Embryonic facial prominence (tissue), 1 donor: ENCODE measurements around the gene SMIM12.
"Not testable (repeated sequence)": the region's sequence is repeated elsewhere in the genome, so short reads cannot be mapped to it uniquely, and the experiment has no call there.

Source experiments
- DNase-seq: peaks from one replicate; pipeline ENCODE4 v3.0.0-alpha.2; 2016; ENCODE audit errors: extremely low spot score

Gene SMIM12

GRCh38 chr1:34844252-34844634 lies 15.3 kb downstream of the SMIM12 start:
- no peak for DNase-seq

GRCh38 chr1:34843392-34844251 lies 15.9 kb downstream of the SMIM12 start:
- no peak for DNase-seq

- DNase-seq, result no peak
These were observed 16.6 kb downstream of the SMIM12 start for GRCh38 chr1:34842952-34843371.

DNA sequence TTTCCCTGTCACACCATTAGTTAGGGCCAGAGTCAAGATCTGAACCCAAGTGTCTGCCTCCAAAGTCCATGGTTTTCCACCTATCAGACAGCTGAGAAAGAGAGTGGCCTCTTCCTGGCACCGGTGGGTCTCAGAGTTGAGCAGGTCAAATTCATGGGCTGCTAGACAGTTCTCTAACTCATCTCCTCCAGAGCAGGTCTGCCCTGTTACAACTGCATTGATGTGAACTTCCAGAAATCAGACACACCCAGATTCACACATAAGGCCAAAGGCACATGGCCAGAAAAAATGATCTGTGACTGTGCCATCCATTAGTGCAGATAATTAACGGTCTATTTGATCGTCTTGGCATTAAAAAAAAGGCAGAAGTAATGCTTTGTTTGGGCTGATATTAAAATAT lies 17.5 kb downstream of the SMIM12 start:
- DNase-seq, result no peak

DNA sequence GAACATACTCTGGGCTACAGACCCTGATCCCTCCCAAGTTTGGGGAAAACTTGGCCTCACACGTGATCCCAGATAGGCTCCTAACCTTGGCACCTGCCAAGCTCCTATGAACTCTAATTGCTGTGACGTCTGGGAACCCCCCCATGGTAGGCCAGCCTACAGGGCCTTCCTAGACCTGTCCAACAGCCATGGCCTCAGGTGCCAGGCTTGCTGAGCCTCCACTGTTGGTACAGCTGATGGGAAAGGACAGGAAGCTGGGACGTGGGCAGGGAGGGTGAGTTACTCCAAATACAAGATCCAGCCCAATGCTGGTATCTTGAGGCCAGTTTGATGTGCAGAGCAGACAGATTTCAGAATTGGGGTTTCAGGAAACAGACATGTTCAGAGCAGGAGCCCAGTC lies 19.1 kb downstream of the SMIM12 start:
- no peak for DNase-seq

DNA sequence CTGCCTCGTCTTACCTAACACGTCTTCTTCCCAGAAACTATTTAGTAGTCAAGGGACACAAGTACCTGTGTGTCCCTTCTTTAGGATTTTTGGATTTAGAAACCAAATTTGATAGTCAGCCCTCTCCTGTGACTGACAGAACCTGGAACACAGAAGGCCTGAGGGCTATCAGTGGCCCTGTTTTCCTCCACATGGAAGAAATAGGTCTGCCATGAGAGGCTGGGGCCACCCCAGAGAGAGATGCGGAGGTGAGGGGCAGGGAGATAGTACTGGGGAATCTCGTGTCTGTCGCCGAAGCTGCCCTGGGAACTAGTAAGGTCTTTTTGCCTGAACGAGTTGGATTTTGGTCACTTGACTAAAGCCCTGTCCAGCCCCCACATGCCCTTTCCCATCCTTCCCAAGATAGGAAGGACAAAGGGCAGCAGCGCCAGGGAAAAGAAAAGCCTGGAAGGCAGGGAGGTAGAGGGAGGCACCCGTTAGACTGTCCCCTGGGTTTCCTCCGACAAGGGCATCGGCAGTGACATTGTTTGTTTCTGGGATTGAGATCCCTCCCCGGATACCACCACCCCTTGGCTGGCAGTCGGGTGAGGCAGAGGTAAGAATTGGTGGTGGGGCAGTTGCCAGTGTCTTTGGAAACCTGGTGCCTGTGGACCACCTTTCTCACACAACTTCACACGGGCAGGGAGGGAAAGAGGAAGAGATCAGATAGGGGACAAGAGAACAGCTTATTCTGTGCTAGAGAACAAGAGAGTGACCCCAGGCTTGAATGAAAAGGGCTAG lies 19.8 kb downstream of the SMIM12 start:
- DNase-seq, result no peak

DNA sequence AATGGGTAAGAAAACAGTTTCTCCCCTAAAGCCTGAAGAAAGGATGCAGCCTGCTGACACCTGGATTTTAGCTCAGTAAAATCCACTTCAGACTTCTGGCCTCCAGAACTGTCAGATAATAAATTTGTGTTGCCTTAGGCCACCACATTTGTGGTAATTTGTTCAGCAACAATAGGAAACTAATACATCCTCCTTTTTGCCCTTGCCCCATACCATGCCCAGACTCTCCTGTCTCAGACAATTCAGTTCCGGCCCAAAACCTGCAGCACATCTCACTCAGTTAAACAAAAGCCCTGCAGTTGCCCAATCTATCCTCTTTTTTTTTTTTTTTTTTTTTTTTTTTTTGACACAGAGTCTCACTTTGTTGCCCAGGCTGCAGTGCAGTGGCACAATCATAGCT lies 25.8 kb downstream of the SMIM12 start:
- DNase-seq, result no peak

DNA sequence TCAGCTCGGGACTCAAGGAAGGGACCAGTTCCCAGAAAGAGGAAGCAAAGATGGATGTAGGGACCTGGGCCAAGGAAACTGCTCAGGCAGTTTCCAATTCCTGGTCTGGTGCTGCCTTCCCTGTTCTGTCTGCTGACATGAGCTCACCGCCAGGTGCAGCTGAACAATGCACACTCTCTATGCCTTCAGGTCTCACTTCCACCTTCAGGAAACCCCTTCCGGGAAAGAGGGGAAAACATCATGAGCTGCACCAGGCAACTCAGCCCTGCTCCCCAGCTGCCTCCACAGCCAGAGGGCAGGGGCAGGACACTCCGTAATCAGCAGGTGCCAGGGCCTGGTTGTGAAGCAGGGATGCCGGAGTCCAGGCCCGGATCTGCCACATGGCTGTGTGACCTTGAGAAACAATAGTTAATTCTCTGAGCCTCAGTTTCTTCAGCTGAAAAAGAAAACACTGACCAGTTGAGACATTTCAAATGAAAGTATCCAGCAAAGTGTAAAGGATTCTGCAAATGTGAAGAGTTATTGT lies 27.8 kb downstream of the SMIM12 start:
- no peak for DNase-seq

DNA sequence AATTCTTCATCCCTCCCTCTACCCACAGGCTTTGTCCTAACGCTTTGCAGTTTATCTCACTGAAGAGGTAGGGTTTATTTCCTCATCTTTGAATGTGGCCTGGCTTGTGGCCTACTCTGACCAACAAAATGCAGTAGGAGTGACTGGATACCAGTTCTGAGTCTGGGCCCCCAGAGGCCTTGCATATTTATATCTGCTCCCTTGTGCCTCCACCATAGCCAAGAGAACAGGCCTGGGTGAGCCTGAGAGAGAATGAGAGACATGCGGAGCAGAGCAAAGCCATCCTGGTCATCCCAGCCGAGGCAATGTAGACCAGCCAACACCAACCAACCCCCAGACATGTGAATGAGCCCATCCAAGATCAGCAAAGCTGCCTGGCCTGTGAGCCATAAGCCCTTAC lies 30.3 kb downstream of the SMIM12 start:
- DNase-seq, result no peak

- no peak for DNase-seq
These were observed 30.9 kb downstream of the SMIM12 start for GRCh38 chr1:34828611-34829010.

- no peak for DNase-seq
These were observed 32.1 kb downstream of the SMIM12 start for GRCh38 chr1:34827341-34827941.

DNA sequence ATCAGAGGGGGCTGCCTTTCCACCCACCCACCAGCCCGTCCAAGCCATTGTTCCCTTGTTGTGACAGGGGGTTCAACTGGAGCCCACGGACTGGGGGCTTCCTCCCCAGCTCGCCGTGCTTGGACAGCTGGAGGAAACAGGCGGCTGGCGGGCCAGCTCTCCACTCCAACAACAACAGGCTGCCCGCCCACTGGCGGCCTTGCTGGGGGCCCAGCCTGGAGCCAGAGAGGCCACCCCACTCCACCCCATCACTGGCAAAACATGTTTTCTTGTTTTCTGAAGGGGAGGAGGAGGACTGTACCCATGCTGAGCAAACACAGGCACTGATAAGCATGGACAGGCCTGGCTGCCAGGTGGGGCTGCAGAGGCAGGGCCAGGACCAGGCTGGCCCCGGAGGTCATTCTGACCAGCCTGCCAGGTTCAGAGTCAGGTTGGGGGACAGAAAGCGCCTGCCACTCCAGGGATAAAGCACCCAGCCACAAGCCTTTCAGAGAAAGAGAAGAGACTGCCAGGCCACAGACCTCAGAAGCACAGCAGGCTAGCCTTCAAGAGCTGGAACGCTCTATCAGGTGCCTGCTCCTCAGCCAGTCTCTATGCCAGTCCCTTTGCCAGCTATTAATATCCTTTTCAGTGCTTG lies 34.0 kb downstream of the SMIM12 start:
- no peak for DNase-seq

DNA sequence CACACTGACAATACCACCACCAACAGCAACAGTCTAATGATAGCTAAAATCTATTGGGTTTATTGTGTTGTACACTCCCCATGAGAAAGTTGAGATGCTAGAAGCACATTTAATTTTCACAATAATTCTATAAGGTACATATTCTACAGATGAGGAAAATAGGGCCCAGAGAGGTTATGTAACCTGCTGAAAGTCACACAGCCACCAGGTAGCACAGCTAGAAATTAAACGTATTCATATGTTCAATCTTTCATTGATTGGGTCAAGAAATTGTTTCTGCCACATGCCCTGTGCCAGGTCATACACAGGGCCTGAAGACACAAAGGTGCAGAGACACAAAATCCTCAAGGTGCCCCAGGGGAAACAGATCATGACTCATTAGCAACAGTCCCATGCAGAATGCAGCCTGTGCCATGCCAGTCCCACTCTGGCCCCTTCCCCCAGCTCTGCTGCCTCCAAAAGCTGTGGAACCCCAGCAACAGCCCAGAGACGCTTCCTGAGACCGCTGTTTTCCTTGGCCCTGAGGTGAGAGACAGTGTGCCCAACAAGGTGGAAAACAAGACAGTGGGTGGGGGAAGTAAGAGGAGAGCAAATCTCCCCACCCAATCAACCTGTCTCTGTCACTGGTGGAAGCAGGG lies 34.6 kb downstream of the SMIM12 start:
- DNase-seq, result no peak

DNA sequence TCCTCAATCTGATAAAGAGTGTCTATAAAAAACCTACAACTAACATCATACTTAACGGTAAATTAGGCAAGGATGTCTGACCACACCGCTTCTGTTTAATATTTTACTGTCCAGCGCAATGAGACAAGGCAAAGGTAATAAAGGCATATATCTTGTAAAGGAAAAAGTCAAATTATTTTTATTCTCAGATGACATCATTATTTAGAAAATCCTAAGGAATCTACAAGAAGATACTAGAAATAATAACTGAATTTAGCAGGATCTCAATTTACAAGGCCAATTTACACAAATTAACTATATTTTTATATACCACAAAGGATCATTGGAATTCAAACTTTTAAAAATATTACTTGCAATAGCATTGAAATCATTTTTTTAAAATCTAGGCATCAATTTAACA lies 37.3 kb downstream of the SMIM12 start:
- no peak for DNase-seq

DNA sequence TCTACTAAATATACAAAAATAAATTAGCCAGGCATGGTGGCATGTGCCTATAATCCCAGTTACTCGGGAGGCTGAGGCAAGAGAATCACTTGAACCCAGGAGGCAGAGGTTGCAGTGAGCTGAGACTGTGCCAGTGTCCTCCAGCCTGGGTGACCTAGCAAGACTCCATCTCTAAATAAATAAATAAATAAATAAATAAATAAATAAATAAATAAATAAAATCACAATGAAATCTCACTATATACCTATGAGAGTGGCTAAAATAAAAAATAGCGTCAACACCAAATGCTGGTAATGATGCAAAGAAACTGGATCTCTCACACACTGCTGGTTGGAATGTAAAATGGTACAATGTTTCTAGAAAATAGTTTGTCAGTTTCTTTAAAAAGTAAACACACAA lies 40.7 kb downstream of the SMIM12 start:
- DNase-seq, result not testable (repeated sequence)

GRCh38 chr1:34816778-34817177 lies 42.8 kb downstream of the SMIM12 start:
- no peak for DNase-seq

DNA sequence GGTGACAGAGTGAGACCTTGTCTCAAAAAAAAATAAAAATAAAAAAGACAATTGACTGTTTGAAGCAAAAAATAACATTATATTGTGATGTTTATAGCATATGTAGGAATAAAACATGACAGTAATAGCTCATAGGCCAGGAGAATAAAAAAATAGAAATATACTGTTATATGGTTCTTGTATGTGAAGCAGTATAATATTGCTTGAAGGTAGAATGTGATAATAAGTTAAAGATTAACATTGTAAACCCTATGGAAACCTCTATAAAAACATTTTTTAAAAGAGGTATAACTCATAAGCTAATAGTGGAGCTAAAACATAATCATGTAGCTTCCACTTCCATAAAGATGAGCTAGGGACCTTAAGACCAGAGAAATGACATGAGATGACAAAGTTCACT lies 43.2 kb downstream of the SMIM12 start:
- DNase-seq, result no peak

- DNase-seq, result not testable (repeated sequence)
These were observed 48.8 kb downstream of the SMIM12 start for GRCh38 chr1:34810781-34811180.

DNA sequence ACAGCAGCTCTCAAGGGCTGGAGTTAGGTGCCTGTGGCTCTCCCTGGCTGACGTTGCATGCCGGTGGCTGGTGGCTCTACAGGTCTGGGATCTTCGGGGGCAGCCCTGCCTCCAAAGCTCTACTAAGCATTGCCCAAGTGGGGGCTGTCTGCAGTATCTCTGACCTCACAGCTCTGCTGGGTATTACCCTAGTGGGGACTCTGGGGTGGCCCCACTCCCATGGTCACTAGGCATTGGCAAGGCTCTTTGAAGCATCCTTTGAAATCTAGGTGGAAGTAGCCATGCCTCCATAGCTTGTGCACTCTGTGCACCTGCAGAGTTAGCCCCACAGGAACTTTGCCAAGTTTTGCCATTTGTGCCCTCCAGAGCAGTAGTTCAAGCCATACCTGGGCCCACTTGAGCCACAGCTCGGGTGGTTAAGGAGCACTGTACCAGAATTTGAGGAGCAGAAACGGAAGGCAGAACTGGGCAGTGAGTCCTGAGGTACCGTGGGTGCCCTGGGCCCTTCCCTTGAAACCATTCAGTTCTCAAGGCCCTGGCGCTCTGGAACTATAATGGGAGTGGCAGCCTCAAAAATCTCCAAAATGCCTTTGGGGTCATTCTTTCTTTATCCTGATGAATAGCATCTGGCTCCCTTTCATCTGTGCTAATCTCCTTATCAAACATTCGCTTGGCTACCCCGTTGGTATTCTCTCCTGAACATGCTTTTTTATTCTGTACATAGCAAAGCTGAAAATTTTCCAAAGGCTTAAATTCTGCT lies 51.3 kb downstream of the SMIM12 start:
- DNase-seq, result no peak

GRCh38 chr1:34806396-34806795 lies 53.2 kb downstream of the SMIM12 start:
- DNase-seq, result no peak

- DNase-seq, result no peak
These were observed 55.8 kb downstream of the SMIM12 start for GRCh38 chr1:34803770-34804169.
